SK-N-MC (cell line): ENCODE data around the gene MCOLN2.

Experiments used
- DNase-seq: peaks from one replicate; pipeline ENCODE4 v3.0.0-alpha.2; 2011; ENCODE audit warnings: low read depth, low spot score
- H3K27ac ChIP-seq: fragments of 200-600 bp; sonication (generic); 2 replicates; pipeline ENCODE4 v1.5.1; 2016; ENCODE audit warnings: mixed run types
- H3K36me3 ChIP-seq: fragments of 200-600 bp; sonication (generic); 2 replicates; pipeline ENCODE4 v1.6.1; 2017; ENCODE audit warnings: antibody characterized with exemption, low read length, mixed read lengths; ENCODE audit not compliant: insufficient read depth
- H3K4me3 ChIP-seq: fragments of 200-600 bp; sonication (generic); 2 replicates; pipeline ENCODE4 v1.5.1; 2016
- H3K9ac ChIP-seq: fragments of 200-600 bp; sonication (generic); 2 replicates; pipeline ENCODE4 v1.8.0; 2017; ENCODE audit warnings: mixed run types, mixed read lengths; ENCODE audit not compliant: insufficient read length
- H3K9me3 ChIP-seq: fragments of 200-600 bp; sonication (generic); 2 replicates; pipeline ENCODE4 v1.6.1; 2017; ENCODE audit warnings: low read depth, mild to moderate bottlenecking, antibody characterized with exemption, low read length, moderate library complexity, mixed read lengths
- EZH2 ChIP-seq: fragments of 200-600 bp; sonication (generic); IDR thresholded peaks from one replicate; pipeline ENCODE4 v1.6.1; 2017; ENCODE audit warnings: antibody characterized with exemption
- FOXP2 ChIP-seq: optimal IDR thresholded peaks from 2 replicates; pipeline ENCODE3; 2011; ENCODE audit warnings: mild to moderate bottlenecking, moderate library complexity; ENCODE audit not compliant: insufficient read depth; ENCODE audit errors: extremely low read length, control extremely low read depth
- POLR2AphosphoS5 ChIP-seq: IDR thresholded peaks from 2 replicates; pipeline ENCODE4 v1.6.1; 2012; ENCODE audit warnings: mild to moderate bottlenecking, low read depth, low read length, borderline replicate concordance

MCOLN2 gene

DNA sequence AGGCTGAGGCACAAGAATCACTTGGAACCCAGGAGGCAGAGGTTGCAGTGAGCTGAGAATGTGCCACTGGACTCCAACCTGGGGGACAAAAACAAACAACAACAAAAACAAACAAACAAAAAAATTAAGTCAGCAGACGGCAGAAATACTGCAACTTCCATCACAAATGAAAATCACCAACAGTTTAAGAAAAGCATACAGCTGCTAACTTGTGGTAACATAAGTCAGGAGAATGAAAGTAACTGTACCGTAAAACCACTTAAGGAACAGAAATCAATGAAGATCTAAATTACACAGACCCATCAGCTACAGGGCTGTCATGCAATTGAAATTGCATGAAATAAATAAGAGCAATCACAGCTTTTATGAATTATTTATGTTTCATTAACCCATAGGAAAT is 25.0 kb downstream of the MCOLN2 start:
- no peak for DNase-seq
- H3K27ac ChIP-seq: no peak overlapping the region
- TF ChIP-seq FOXP2: no peak
- no peak for TF ChIP-seq POLR2AphosphoS5
- no peak for TF ChIP-seq EZH2

DNA sequence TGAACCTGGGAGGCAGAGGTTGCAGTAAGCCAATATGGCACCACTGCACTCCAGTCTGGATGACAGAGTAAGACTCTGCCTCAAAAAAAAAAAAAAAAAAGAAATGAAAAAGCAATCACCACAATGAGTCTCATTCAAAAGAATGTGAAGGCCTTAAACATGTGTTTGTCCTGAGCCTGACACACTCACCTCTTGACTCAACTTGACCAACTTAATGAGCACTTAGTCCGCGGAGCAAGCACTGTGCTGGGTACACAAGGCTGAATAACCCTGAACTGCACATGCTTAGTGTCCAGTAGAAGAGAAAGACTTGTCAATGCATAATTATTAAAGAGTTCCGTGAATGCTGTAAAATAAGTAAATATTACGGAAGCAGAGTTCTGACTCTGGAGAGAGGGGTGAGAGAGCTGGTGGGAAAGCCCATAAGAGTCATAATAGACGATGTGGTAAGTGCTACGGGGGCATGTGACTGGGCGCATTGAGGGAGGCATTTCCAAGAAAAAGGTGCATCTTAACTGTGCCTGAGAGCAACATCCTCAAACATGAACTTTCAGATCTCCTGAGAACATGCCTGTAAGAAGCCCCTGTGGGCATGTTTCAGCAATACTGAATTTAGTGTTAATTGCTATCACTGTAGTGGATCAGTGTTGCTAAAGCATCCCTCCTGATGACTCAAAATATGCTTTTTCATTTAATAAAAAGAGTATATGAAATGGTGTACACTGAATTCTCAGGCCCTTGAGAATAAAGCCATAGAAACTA is 27.2 kb downstream of the MCOLN2 start:
- Histone ChIP-seq H3K36me3 (no peaks in the 10 kb centered on the region), H3K9me3 (no peaks in the 10 kb centered on the region), H3K27ac (no peak overlapping the region), H3K4me3 (no peak overlapping the region), H3K9ac (no peak overlapping the region)
- TF ChIP-seq FOXP2: no peak
- no peak for TF ChIP-seq EZH2
- TF ChIP-seq POLR2AphosphoS5: no peak
- no peak for DNase-seq

More for the DNA sequence above, 25.0 kb downstream of the MCOLN2 start:
- Histone ChIP-seq H3K9me3 (no peaks in the 10 kb centered on the region), H3K9ac (no peak overlapping the region), H3K4me3 (no peak overlapping the region), H3K36me3 (no peaks in the 10 kb centered on the region)

DNA sequence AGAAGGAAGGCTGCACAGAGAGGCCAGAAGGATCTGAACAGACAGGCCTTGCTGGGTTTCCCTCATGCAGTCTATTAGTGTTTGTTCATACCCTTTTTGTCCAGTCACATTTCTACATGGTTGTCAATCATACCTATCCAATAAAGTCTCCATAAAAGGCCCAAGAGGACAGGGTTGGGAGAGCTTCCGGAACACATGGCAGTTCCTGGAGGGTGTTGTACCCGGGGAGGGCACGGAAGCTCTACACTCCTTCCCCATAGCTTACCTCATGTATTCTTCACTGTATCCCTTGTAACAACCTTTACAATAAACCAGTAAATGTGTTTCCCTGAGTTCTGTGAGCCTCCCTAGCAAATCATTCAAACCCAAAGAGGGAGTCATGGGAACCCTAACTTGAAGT is 28.0 kb downstream of the MCOLN2 start:
- DNase-seq: no peak
- no peak overlapping the region for H3K27ac ChIP-seq
- H3K4me3 ChIP-seq: no peak overlapping the region
- H3K9ac ChIP-seq: no peak overlapping the region
- TF ChIP-seq FOXP2 (no peak), EZH2 (no peak), POLR2AphosphoS5 (no peak)
- H3K36me3 ChIP-seq: no peaks in the 10 kb centered on the region
- no peaks in the 10 kb centered on the region for H3K9me3 ChIP-seq

DNA sequence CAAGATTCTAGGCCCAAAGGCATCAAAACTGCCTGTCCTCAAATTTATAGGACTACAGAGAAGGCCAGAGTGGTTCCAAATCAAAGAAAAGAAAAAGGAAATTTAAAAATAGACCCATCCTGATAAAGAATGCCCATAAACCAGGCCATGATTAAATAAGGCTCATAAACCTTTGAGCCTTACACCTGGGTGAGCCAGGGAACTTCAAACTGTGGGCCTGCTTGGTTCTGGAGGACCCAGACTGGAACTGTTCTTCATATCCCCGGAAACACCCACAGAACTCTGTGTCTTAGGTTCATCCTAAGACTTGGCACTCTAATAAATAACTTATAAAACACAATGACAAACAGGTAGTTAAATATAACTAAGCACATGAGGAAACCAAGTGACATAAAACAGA is 28.8 kb downstream of the MCOLN2 start:
- Histone ChIP-seq H3K4me3 (no peak overlapping the region), H3K27ac (no peak overlapping the region), H3K36me3 (no peaks in the 10 kb centered on the region), H3K9ac (no peak overlapping the region), H3K9me3 (no peaks in the 10 kb centered on the region)
- DNase-seq: no peak
- TF ChIP-seq EZH2: no peak
- TF ChIP-seq POLR2AphosphoS5: no peak
- TF ChIP-seq FOXP2: no peak

DNA sequence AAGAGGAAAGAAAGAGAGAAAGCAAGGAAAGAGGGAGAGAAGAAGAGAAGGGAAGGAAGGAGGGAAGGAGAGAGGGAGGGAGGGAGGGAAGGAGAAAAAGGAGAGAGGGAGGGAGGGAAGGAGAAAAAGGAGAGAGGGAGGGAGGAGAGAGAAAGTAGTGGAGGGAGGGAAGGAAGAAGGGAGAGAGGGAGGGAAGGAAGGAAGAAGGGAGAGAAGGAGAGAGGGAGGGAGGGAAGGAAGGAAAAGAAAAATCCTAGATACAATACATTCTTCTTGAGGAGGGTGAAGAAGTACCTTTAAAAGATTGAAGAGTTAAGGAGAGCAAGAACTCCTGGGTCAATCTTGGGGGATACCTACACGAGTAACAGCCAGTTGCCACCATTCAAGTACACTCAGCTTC is 29.2 kb downstream of the MCOLN2 start:
- H3K4me3 ChIP-seq: no peak overlapping the region
- H3K36me3 ChIP-seq: no peaks in the 10 kb centered on the region
- H3K9me3 ChIP-seq: no peaks in the 10 kb centered on the region
- H3K27ac ChIP-seq: no peak overlapping the region
- DNase-seq: no peak
- H3K9ac ChIP-seq: no peak overlapping the region
- TF ChIP-seq EZH2 (no peak), FOXP2 (no peak), POLR2AphosphoS5 (no peak)

DNA sequence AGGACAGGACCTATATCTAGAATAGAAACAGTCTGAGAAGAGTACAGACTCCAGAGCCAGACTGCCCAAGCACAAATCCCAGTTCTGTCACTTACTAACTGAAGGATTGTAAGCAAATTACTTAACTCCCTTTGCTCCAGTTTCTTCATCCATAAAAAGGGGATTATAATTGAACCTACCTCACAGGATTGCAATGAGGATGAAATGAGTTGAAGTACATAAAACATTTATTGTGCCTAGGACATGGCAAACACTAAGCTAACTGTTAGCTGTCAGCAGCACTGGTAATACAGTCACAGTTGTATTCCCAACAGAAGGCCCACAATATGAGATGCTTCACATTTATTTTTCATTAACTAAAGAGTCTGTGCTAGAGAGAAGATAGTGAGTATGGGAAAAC is 33.9 kb downstream of the MCOLN2 start:
- Histone ChIP-seq H3K27ac (no peak overlapping the region), H3K9ac (no peak overlapping the region), H3K4me3 (no peak overlapping the region), H3K36me3 (no peaks in the 10 kb centered on the region), H3K9me3 (no peaks in the 10 kb centered on the region)
- TF ChIP-seq EZH2 (no peak), POLR2AphosphoS5 (no peak), FOXP2 (no peak)
- DNase-seq: no peak

DNA sequence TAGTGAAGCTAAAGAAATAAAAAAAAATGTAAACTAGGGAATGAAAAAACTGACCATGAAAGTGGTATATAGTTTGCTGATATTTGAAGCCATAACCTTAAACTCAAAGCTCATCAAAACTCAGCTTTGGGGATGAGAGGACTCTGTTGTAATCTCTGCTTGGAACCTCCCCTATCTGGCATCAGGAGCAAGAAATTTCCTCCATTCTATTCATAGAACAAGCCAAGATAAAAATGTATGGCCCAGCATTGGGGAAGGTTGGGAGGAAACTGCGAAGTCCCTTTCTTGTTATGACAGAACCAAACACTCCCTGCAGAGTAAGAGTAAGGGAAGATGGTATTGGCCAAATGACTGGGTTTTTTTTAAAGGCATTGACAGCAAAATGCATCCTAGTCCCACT is 35.6 kb downstream of the MCOLN2 start:
- Histone ChIP-seq H3K27ac (no peak overlapping the region), H3K4me3 (no peak overlapping the region), H3K9ac (no peak overlapping the region), H3K36me3 (no peaks in the 10 kb centered on the region), H3K9me3 (no peaks in the 10 kb centered on the region)
- no peak for DNase-seq
- TF ChIP-seq EZH2: no peak
- TF ChIP-seq POLR2AphosphoS5: no peak
- no peak for TF ChIP-seq FOXP2

DNA sequence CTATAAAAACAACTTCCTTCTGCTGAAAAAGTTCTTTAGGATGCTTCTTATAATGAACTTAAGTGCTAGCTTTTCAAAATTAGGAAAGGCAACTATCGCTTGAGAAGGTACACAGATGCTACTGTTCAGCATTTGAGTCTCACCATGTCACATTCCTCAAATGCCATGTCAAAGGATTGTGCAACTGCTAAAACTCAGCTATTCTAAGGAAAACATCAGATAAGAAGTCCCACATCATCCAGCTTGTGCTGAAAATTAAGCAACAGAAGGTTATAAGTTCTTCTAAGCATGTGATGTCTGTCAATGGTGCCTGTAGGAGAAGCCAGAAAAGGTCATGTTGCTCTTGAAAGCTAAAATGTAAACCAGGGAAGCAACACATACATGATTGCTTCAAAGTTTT is 36.5 kb downstream of the MCOLN2 start:
- Histone ChIP-seq H3K4me3 (no peak overlapping the region), H3K9me3 (no peaks in the 10 kb centered on the region), H3K36me3 (no peaks in the 10 kb centered on the region), H3K9ac (no peak overlapping the region), H3K27ac (no peak overlapping the region)
- DNase-seq: no peak
- TF ChIP-seq POLR2AphosphoS5 (no peak), EZH2 (no peak), FOXP2 (no peak)

DNA sequence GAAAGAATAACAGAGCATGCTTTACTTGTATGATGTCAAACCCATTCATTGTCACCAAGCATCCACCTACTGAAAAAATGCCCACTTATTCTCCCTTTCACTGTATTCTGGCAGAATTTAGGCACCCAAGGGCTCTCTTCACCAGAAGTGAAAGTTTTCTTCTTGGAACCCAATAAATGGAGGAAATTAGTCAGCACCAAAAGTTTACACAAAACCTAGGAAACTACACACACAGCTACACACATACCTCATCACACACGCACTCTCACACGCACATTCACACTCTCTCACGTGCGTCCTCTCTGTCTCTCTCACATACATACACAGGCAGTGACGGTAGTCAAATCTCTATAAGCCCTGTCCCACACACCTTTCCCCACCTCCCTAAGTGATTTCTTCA is 37.6 kb downstream of the MCOLN2 start:
- Histone ChIP-seq H3K4me3 (no peak overlapping the region), H3K9me3 (no peaks in the 10 kb centered on the region), H3K36me3 (no peaks in the 10 kb centered on the region), H3K9ac (no peak overlapping the region), H3K27ac (no peak overlapping the region)
- DNase-seq: no peak
- TF ChIP-seq EZH2: no peak
- no peak for TF ChIP-seq POLR2AphosphoS5
- TF ChIP-seq FOXP2: no peak
